GM21576 (cell line): ENCODE data around the gene TCEA3.

Source experiments
- ATAC-seq: cut with Tn5 transposase; IDR thresholded peaks from one replicate; pipeline ENCODE4 v1.9.1; 2021; ENCODE audit warnings: mild to moderate bottlenecking, moderate library complexity; ENCODE audit not compliant: unreplicated experiment

The TCEA3 gene

GRCh38 chr1:23422241-23422877 is 2.2 kb downstream of the TCEA3 start:
- no peak for ATAC-seq

GRCh38 chr1:23421753-23422240 is 2.8 kb downstream of the TCEA3 start:
- ATAC-seq, result no peak

- ATAC-seq, result no peak
These were observed 3.2 kb downstream of the TCEA3 start for GRCh38 chr1:23421343-23421742.

- ATAC-seq, result no peak
These were observed 3.8 kb downstream of the TCEA3 start for GRCh38 chr1:23420778-23421177.

- no peak for ATAC-seq
These were observed 5.4 kb downstream of the TCEA3 start for GRCh38 chr1:23419180-23419579.

GRCh38 chr1:23417570-23417969 is 7.0 kb downstream of the TCEA3 start:
- ATAC-seq, result no peak

- no peak for ATAC-seq
These were observed 7.6 kb downstream of the TCEA3 start for GRCh38 chr1:23416964-23417363.

GRCh38 chr1:23408797-23409290 is 15.7 kb downstream of the TCEA3 start:
- ATAC-seq, result no peak

GRCh38 chr1:23407016-23407630 is 17.4 kb downstream of the TCEA3 start:
- no peak for ATAC-seq

- no peak for ATAC-seq
These were observed 18.6 kb downstream of the TCEA3 start for GRCh38 chr1:23405946-23406345.

GRCh38 chr1:23403735-23404486 is 20.6 kb downstream of the TCEA3 start:
- ATAC-seq, result no peak

- no peak for ATAC-seq
These were observed 21.2 kb downstream of the TCEA3 start for GRCh38 chr1:23403355-23403734.

GRCh38 chr1:23403038-23403336 is 21.6 kb downstream of the TCEA3 start:
- ATAC-seq, result no peak

- ATAC-seq, result no peak
These were observed 22.1 kb downstream of the TCEA3 start for GRCh38 chr1:23402286-23403037.

GRCh38 chr1:23401313-23401712 is 23.2 kb downstream of the TCEA3 start:
- no peak for ATAC-seq

- no peak for ATAC-seq
These were observed 24.0 kb downstream of the TCEA3 start for GRCh38 chr1:23400324-23401114.

GRCh38 chr1:23399229-23399628 is 25.3 kb downstream of the TCEA3 start:
- ATAC-seq, result no peak

GRCh38 chr1:23397908-23398307 is 26.6 kb downstream of the TCEA3 start:
- no peak for ATAC-seq

GRCh38 chr1:23396380-23396779 is 28.2 kb downstream of the TCEA3 start:
- ATAC-seq, result no peak

- no peak for ATAC-seq
These were observed 28.7 kb downstream of the TCEA3 start for GRCh38 chr1:23395849-23396248.
